A549 (cell line): Measurements from ENCODE around the gene COPZ1. TPM values are rescaled to one million over a fixed set of nuclear protein-coding genes. Genes with fewer than 3 reads are reported as not detected.
A peak's percentile ranks its signal among the peaks of the same experiment; 100 is the strongest.

Experiments
- ATAC-seq, 2 experiments: fragments of 200-7000 bp in 1 of 2; fragments of >200 bp in 1 of 2; cut with Nextera tagmentation in 1 of 2; cut with Tn5 transposase in 1 of 2; 3 replicates each; pipeline versions ENCODE4 v1.8.0 to v1.9.1; 2018 to 2020; ENCODE audit warnings: mild to moderate bottlenecking in 1 of 2, moderate library complexity in 1 of 2
- CTCF ChIA-PET: fragments of 300-600 bp; sonication (Branson Sonifier 250); formaldehyde crosslinking; extraction: SDS; loops from one replicate; lab custom pipeline; 2021; ENCODE audit warnings: antibody characterized with exemption, inconsistent platforms; lab: Yijun Ruan, JAX
- POLR2A ChIA-PET: fragments of 350-600 bp; formaldehyde crosslinking; extraction: SDS; loops from one replicate; lab custom pipeline; 2021; ENCODE audit warnings: antibody characterized with exemption, inconsistent platforms; lab: Yijun Ruan, JAX
- DNase-seq, 2 experiments: peaks; one replicate each; pipeline versions ENCODE4 v3.0.0 to v3.0.0-alpha.2; 2011 to 2016; ENCODE audit warnings: low read depth in 1 of 2, low spot score in 1 of 2
- FAIRE-seq: peaks from 2 replicates; lab custom pipeline; 2011; peaks lifted over from hg19 to GRCh38; lab: Jason Lieb, UNC
- H3K27ac ChIP-seq, 2 experiments: fragments of >200 bp; sonication (Bioruptor Twin); formaldehyde crosslinking; 3 replicates each; pipeline ENCODE4 v1.5.1; 2016 to 2017
- H3K4me1 ChIP-seq: fragments of >200 bp; sonication (Bioruptor Twin); formaldehyde crosslinking; 3 replicates; pipeline ENCODE4 v1.6.1; 2016
- H3K4me2 ChIP-seq: fragments of >200 bp; sonication (Bioruptor Twin); formaldehyde crosslinking; 3 replicates; pipeline ENCODE4 v1.6.1; 2016
- H3K4me3 ChIP-seq: fragments of >200 bp; sonication (Bioruptor Twin); formaldehyde crosslinking; 3 replicates; pipeline ENCODE4 v1.5.1; 2016
- H3K9me3 ChIP-seq: fragments of >200 bp; sonication (Bioruptor Twin); formaldehyde crosslinking; 3 replicates; pipeline ENCODE4 v1.6.1; 2016
- BCL3 ChIP-seq: fragments of >200 bp; sonication (Bioruptor Twin); formaldehyde crosslinking; IDR thresholded peaks from 3 replicates; pipeline ENCODE4 v1.6.1; 2016
- BHLHE40 ChIP-seq: IDR thresholded peaks from 2 replicates; pipeline ENCODE4 v1.6.1; 2012; ENCODE audit warnings: low read depth, low read length, inconsistent platforms
- CBX2 ChIP-seq: fragments of 200-600 bp; sonication (generic); IDR thresholded peaks from 2 replicates; pipeline ENCODE4 v1.6.1; 2016; ENCODE audit warnings: low read depth, mild to moderate bottlenecking, borderline replicate concordance
- CEBPB ChIP-seq, 2 experiments: fragments of >200 bp in 1 of 2; sonication (Bioruptor Twin) in 1 of 2; formaldehyde crosslinking in 1 of 2; IDR thresholded peaks; 2 replicates each; pipeline ENCODE4 v1.6.1; 2012 to 2016
- FOXS1 ChIP-seq: fragments of 250-450 bp; sonication (Bioruptor Pico); IDR thresholded peaks from 2 replicates; pipeline ENCODE4 v1.5.0; 2020; ENCODE audit warnings: mild to moderate bottlenecking, moderate library complexity
- GATA3 ChIP-seq: IDR thresholded peaks from 2 replicates; pipeline ENCODE4 v1.6.1; 2012; ENCODE audit warnings: borderline replicate concordance
- HOXB13 ChIP-seq: fragments of 250-450 bp; sonication (Bioruptor Pico); IDR thresholded peaks from 2 replicates; pipeline ENCODE4 v1.5.0; 2020; ENCODE audit warnings: low read depth, mild to moderate bottlenecking, moderate library complexity
- HOXB5 ChIP-seq: fragments of 250-450 bp; sonication (Bioruptor Pico); IDR thresholded peaks from 2 replicates; pipeline ENCODE4 v1.5.0; 2020; ENCODE audit warnings: mild to moderate bottlenecking, moderate library complexity
- JUN ChIP-seq, 2 experiments: fragments of >200 bp; sonication (Bioruptor Twin); formaldehyde crosslinking; IDR thresholded peaks; 2 replicates in 1 of 2; 3 replicates in 1 of 2; pipeline ENCODE4 v1.6.1; 2016 to 2017
- MAX ChIP-seq: IDR thresholded peaks from 2 replicates; pipeline ENCODE4 v1.6.1; 2012
- MYC ChIP-seq: IDR thresholded peaks from 2 replicates; pipeline ENCODE4 v1.6.1; 2012; ENCODE audit warnings: mild to moderate bottlenecking, inconsistent platforms, low read length, improper control_type of control experiment, borderline replicate concordance
- POLR2A ChIP-seq: IDR thresholded peaks from 2 replicates; pipeline ENCODE4 v1.6.1; 2012; ENCODE audit warnings: mild to moderate bottlenecking, low read length
- RAD21 ChIP-seq, 2 experiments: fragments of >200 bp in 1 of 2; sonication (Bioruptor Twin) in 1 of 2; formaldehyde crosslinking in 1 of 2; IDR thresholded peaks in 1 of 2; conservative IDR thresholded peaks in 1 of 2; 2 replicates in 1 of 2; 3 replicates in 1 of 2; pipeline ENCODE4 v1.6.1; 2012 to 2018; ENCODE audit warnings: inconsistent platforms in 1 of 2
- RNF2 ChIP-seq: fragments of 200-600 bp; sonication (generic); IDR thresholded peaks from 2 replicates; pipeline ENCODE4 v1.6.1; 2016; ENCODE audit warnings: low read depth, mild to moderate bottlenecking, antibody characterized with exemption, moderate library complexity, borderline replicate concordance
- ZSCAN20 ChIP-seq: fragments of 250-450 bp; sonication (Bioruptor Pico); IDR thresholded peaks from 2 replicates; pipeline ENCODE4 v1.8.0; 2022; ENCODE audit warnings: mild to moderate bottlenecking, moderate library complexity
- WGBS: methylation state at CpG from one replicate; pipeline ENCODE4 v1.1.6; 2017; ENCODE audit errors: missing lambda C conversion rate; 5-methylcytosine and 5-hydroxymethylcytosine counted together
- polyA plus RNA-seq, 4 experiments: library from polyadenylated mRNA; depleted of rRNA in 3 of 4; stranded (reverse); fragments of >200 nt; fragmentation: RNase III in 1 of 4; extraction: RNeasy Plus Mini Kit Qiagen cat#74134 plus additional on column Dnase treatment in 1 of 4; gene quantifications; 2 replicates in 3 of 4; 3 replicates in 1 of 4; pipeline ENCODE4 v1.2.3, GENCODE V29; 2011 to 2017
- TF ChIP-seq, protein P1 (sequence below): fragments of 250-450 bp; sonication (Bioruptor Pico); IDR thresholded peaks from 2 replicates; pipeline ENCODE4 v1.5.0; 2020; ENCODE audit warnings: low read depth, mild to moderate bottlenecking, moderate library complexity
- TF ChIP-seq, protein P2 (sequence below): IDR thresholded peaks from 2 replicates; pipeline ENCODE4 v1.6.1; 2012
- TF ChIP-seq, protein P3 (sequence below): IDR thresholded peaks from 2 replicates; pipeline ENCODE4 v1.6.1; 2012; ENCODE audit warnings: low read depth, borderline replicate concordance
- TF ChIP-seq, protein P4 (sequence below): fragments of 450-650 bp; IDR thresholded peaks from 2 replicates; pipeline ENCODE4 v1.6.1; 2014; ENCODE audit warnings: antibody characterized with exemption

Gene COPZ1
- polyA plus RNA-seq, 2 of the 4 experiments (the other 2 are of a cell fraction): 300 to 613 TPM

GRCh38 chr12:54279632-54280467, 45.1 kb upstream of the COPZ1 start, which contains the start of gene CBX5:
CBX5 (minus strand) TSS chr12:54280122; CDS start chr12:54257650, 22,472 bp downstream.
- peak; percentile 99 to 100 for DNase-seq
- TF ChIP-seq JUN (IDR thresholded peaks at IDR 0.05) (peak in 1 of 2 experiments; percentile 48; a peak in 2 of 5 replicates), POLR2A (peak; percentile 84), CEBPB (IDR thresholded peaks at IDR 0.05) (no peak; a peak in 1 of 4 replicates), BHLHE40 (peak; percentile 83), FOXS1 (CRISPR knock-in tag) (no peak), BCL3 (peak; percentile 31; the same call in 2 of the 3 replicates), HOXB5 (CRISPR knock-in tag) (no peak), HOXB13 (no peak), GATA3 (peak; percentile 44; the same call in 1 of the 2 replicates), MYC (peak; percentile 98), CBX2 (no peak), MAX (peak; percentile 98), ZSCAN20 (CRISPR knock-in tag) (no peak; the same call in 1 of the 2 replicates), RAD21 (conservative IDR thresholded peaks at IDR 0.05 in 1 of 2, IDR thresholded peaks at IDR 0.05 in 1 of 2) (no peak), RNF2 (no peak)
- TF ChIP-seq, protein P1, sequence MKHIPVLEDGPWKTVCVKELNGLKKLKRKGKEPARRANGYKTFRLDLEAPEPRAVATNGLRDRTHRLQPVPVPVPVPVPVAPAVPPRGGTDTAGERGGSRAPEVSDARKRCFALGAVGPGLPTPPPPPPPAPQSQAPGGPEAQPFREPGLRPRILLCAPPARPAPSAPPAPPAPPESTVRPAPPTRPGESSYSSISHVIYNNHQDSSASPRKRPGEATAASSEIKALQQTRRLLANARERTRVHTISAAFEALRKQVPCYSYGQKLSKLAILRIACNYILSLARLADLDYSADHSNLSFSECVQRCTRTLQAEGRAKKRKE (CRISPR knock-in tag): no peak
- TF ChIP-seq, protein P2, sequence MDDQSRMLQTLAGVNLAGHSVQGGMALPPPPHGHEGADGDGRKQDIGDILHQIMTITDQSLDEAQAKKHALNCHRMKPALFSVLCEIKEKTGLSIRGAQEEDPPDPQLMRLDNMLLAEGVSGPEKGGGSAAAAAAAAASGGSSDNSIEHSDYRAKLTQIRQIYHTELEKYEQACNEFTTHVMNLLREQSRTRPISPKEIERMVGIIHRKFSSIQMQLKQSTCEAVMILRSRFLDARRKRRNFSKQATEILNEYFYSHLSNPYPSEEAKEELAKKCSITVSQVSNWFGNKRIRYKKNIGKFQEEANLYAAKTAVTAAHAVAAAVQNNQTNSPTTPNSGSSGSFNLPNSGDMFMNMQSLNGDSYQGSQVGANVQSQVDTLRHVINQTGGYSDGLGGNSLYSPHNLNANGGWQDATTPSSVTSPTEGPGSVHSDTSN: peak; percentile 97
- TF ChIP-seq, protein P3, sequence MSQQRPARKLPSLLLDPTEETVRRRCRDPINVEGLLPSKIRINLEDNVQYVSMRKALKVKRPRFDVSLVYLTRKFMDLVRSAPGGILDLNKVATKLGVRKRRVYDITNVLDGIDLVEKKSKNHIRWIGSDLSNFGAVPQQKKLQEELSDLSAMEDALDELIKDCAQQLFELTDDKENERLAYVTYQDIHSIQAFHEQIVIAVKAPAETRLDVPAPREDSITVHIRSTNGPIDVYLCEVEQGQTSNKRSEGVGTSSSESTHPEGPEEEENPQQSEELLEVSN: peak; percentile 98
- TF ChIP-seq, protein P4, sequence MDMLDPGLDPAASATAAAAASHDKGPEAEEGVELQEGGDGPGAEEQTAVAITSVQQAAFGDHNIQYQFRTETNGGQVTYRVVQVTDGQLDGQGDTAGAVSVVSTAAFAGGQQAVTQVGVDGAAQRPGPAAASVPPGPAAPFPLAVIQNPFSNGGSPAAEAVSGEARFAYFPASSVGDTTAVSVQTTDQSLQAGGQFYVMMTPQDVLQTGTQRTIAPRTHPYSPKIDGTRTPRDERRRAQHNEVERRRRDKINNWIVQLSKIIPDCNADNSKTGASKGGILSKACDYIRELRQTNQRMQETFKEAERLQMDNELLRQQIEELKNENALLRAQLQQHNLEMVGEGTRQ: peak; percentile 62
- peak; percentile 87 to 89 for ATAC-seq
- peak within 1 kb of the TSS; percentile 88 for H3K4me3 ChIP-seq
- H3K27ac ChIP-seq: peak within 1 kb of the TSS; percentile 87 to 96
- under 1% methylated on average over 46 of the region's 49 CpGs for WGBS
- ChIA-PET POLR2A (interaction anchor here (0.6 to 3.3 kb wide), 27 partner anchors 8 to 262 kb away, joined by 3 to 40 read pairs (median 6); partner anchors contain the start of genes COPZ1 and NFE2), CTCF (interaction anchor here (1.0 to 1.4 kb wide), 5 partner anchors 20 to 82 kb away, joined by 3 to 5 read pairs (median 3); partner anchors contain the start of gene COPZ1)
- no peaks in the 10 kb centered on the region for H3K9me3 ChIP-seq
- H3K4me2 ChIP-seq: peak within 1 kb of the TSS; percentile 93
- peaks cover 22% of the 10 kb centered on the region for H3K4me1 ChIP-seq
- FAIRE-seq: peak; percentile 61
